Activated CD8-positive, alpha-beta memory T cell treated with anti-CD3 and anti-CD28 coated beads for 24 hours (primary cell): ENCODE data around the gene MTMR11.
"Not testable (repeated sequence)": the region's sequence is repeated elsewhere in the genome, so short reads cannot be mapped to it uniquely, and the experiment has no call there.

Experiments used
- DNase-seq: peaks from one replicate; pipeline ENCODE4 v3.0.0-alpha.2; 2020

The MTMR11 gene, protein sequence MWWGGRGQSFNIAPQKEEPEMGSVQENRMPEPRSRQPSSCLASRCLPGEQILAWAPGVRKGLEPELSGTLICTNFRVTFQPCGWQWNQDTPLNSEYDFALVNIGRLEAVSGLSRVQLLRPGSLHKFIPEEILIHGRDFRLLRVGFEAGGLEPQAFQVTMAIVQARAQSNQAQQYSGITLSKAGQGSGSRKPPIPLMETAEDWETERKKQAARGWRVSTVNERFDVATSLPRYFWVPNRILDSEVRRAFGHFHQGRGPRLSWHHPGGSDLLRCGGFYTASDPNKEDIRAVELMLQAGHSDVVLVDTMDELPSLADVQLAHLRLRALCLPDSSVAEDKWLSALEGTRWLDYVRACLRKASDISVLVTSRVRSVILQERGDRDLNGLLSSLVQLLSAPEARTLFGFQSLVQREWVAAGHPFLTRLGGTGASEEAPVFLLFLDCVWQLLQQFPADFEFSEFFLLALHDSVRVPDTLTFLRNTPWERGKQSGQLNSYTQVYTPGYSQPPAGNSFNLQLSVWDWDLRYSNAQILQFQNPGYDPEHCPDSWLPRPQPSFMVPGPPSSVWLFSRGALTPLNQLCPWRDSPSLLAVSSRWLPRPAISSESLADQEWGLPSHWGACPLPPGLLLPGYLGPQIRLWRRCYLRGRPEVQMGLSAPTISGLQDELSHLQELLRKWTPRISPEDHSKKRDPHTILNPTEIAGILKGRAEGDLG

DNA sequence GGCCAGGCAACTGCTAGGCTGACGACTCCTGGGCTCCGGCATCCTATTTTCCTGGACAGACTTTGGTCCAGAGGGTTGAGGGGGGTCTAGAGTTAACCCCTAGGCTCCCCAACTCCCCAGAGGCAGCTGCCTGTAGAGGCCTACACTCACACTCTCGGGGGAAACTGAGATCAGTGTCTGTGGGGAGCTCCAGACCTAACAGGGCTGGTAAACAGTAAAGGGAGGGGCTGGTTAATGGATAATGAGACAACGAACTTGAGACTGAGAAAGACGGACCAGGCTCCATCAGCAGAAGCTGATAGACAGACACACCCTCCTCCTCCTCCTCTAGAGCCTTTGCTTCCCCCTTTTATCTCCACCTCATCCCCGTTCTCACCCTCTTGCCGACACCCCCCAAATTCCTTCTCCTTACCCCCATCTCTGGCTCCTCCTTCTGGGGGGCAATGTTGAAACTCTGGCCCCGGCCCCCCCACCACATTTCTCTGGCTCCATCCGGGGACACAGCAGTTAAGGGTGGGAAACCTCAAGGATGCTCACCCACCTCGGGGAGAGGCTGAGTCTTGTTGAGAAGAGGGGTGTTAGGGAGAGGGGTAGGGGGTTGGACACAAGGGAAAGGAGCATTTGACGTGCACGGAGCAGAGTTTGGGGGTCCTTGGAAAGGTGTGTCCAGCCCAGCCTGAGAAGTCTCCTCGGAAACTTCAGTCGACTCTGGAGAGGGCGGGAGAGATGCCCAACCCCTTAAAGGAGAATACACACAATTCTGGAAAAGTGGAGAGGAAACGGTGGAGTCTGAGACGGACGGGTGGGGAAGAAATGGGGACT is at the start of gene MTMR11:
Gene MTMR11 (minus strand): TSS at position 710 of the 822 bp plus-strand sequence. CDS start 232 bp downstream, at position 478.
- DNase-seq: no peak

DNA sequence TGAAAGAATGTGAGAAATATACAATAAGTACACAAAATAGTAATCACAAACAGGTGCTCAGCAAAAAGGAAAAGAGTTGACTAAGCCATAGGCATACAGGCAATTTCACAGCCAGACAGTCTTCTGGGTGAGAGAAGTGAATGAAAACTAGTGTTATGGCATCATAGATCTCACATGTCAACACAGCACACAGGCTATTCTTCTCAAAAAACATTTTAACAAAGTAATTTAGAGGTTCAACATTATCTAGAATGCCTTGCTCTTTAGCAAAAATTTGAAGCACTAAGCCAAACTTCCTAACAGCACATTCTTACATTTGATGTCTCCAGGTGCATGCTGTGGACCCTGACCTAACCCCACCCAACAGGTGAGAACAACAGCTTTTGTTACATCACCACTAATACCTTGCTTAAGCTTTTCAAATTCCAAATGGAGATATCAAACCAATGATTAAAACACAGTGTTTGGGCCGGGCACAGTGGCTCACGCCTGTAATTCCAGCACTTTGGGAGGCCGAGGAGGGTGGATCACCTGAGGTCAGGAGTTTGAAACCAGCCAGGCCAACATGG is 43.4 kb upstream of the MTMR11 start:
- DNase-seq: no peak

DNA sequence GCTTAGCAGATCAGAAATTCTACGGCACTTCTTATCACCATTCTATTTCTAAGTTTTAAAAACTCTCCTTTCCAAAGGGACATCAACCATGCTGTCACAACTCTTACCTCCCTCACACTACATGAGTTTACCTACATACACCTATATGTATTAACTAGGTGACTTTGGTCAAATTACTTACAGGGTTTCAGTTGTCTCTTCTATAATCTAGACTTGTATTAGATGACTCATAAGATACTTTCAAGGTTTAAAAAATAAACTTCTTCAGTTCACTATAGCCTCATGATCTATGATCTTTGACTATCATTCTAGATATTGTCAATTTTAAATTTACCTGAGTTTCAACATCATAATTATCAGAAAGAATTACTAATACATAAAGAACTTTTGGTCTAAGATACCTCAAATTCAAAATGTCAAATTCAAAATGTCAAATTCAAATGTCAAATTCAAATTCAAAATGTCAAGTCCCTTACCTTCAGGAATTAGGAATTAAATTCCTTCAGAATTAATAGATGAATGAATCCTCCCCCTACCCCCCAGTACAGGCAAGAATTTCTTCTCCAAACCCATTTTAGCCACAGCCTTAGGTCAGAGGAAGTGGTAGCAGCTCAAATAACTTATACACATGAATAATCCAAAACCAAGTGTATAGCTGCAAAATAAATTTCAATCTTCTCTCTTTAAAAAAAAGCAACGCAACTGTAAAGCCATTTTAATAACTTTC is 42.7 kb upstream of the MTMR11 start:
- DNase-seq: no peak

DNA sequence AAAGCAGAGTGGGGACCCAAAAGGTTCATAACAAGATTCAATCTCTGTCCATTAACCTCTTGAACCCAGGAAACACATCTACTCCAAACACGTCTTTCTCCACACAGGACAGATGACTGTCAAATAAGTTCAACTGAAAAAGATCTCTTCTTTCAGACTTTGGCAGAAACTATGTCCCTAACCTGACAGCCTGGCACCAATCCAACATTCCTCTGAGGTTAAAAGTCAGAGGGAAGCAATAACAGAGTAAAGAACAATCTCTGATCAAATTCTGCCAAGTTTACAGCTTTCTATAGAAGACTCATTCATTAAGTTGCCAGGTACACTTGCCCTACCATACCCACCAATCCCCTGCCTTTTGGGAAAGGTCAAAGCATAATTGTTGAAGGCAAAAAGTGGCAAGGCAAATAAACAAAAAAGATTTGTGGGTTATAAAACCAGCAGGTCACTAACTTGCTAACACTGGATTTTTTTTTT is 41.9 kb upstream of the MTMR11 start:
- no peak for DNase-seq

DNA sequence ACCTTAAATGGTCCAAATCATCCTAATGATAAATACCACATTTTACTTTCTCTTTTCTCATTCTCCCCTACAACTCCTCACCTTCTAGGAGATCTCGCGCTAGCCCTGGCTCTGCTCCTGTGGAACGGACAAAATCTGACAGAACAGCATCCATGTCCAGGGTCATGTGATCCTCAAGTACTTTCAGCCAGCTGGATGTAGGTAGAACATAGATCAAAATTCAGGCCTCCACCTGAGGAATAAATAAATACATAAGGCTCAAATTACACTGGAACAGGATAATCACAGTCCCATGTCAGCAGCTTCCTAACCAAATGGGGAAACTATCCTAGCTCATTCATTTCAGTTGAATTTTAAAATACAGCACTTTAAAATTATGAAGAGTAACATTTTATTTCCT is 40.7 kb upstream of the MTMR11 start:
- DNase-seq: no peak

DNA sequence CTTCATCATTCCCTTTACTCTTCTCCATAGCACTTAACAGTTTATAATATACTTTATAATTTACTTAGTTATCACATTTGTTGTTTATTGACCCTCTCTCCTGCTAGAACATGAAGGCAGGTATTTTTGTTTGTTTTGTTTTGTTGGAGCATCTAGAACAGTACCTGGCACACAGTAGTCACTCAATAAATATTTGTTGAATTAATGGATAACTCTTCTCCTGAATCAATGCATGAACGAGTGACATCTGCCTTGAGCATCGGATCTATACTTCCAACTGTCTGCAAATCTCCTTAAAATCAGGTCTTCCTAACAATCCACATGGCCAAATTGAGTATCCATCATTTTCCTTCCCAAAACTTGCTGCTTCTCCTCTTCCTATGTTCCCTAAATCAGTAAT is 35.9 kb upstream of the MTMR11 start:
- no peak for DNase-seq

DNA sequence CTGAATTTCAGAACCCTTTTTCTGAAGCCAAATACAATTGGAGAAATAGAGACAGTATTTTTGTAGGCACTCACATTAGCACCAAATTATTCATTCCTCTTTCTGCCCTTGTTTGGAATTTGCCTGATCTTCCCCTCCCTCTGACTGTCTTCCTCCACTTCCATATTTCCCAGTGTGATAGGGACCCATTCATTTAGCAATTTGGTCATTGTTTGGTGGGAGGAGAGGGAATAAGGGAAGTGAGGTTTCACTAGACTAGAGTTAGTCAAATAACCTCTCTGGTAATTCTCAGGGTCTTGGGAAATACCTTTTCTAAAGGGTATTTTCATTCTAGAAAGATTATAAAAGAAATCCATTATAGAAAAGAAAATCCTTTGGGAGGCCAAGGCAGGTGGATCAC is 31.0 kb upstream of the MTMR11 start:
- no peak for DNase-seq

DNA sequence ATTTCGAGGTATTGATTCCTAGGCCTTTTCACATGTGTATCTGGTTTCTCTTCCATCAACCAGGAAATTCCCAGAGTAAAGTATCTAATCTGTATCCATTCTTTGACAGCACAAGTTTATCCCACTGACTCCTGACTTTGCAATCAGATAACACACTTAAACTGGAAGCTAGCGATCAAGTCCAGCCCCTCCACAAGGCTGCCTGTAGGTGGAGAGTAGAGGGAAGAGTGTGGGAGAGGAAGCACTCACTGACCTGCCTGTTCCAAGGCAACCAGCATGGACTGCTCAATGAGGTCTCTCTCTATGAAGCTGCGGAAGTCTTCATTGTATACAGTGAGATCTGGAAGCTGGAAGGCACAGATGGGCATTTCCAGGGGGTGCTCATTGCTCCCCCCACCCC is 30.4 kb upstream of the MTMR11 start:
- DNase-seq: no peak

DNA sequence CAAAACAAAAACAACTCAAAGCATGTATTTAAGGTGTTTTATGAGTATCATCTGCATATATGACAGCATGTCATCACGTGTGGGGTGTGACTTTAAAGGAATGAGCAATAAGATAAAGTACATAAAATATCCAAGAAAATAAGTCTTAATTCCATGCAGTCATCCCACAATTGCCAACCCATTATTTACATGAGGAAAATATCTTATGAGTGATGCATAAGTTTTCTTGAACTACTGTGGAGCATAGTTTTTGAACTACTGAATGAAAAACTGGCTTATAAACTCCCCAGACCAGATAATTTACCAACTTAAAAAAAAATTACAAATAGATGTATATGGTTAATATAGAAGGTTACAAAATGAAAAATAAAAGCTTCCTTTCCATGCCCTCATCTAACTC is 29.7 kb upstream of the MTMR11 start:
- DNase-seq: no peak

DNA sequence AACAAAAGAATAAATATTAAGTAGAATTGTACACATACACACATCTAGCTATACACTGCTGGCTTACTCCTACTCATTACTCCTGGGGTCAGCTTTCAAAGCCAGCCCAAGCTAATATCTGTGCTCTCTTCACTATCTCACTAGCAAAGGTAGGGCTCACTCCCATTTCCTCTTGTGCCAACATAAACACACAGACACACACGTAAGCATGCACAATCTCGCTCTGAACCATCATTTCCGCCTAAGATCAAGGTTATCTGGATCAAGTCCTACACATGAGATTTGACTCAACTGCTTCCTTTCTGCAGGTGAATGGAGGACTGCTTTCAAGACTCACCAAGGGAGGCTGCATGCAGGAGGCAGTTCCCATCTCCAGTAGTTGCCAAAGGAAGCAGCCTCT is 28.8 kb upstream of the MTMR11 start:
- DNase-seq: no peak

DNA sequence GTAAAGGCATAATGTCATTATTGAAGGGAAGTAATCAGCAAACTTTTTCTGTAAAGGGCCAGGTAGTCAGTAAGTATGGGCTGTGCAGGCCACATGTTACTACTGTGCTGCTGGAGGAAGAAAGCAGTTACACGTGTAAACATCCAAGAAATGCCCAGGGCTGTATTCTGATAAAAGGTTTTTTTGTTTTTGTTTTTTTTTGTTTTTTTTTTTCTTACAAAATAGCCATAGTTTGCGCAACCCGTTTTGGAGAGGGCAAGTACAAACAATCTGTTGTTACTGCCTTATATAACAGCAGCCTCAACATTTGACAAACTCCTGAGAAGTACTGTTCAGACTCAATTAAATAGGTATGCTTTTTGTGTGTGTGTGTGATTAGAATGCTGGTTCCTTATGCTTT is 26.7 kb upstream of the MTMR11 start:
- DNase-seq: no peak

DNA sequence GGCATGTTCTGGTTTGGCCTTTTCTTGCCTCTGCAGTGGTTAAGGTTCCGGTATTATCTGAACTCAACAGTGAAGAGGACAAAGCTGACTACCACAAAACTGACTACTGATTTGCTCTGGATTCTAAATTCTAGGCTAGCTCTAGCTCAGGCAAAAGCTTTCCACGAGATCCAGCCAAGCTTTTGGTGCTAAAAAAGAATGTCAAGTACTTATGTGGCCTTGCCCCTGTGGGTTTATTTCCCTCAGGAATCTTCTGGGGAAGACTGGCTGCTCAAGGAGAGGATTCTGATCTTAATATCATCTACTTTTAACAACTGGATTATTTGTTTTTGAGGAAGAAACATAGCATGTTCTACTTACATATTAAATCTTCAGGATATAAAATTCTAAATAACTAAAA is 26.1 kb upstream of the MTMR11 start:
- DNase-seq: no peak

DNA sequence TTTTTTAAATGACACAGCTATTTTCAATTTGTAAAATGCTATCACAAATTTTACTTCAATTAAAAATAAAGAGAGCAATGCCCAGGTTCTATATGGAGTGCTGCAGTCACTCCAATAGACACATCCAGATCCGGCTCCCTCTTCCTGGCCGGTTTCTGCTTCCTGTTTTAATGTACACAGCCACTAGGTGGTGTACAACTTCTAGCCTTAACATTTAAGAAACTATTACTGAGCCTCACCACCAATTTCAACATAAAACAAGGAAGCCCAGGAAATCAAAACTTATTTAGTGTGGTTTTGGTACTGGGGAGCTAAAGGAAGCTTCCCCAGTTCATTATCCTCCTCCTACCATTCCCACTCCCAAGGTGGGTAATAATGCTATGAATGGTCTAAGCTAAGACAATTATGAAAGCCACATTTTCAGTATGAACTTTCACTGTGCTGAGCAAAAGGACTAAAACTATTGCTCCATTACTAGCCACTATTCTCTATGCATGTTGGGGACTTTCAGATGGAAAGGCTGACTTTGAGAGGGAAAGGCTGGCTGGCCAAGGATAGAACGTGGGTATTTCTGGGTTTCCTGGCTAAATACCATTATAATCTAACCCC is 25.5 kb upstream of the MTMR11 start:
- no peak for DNase-seq

DNA sequence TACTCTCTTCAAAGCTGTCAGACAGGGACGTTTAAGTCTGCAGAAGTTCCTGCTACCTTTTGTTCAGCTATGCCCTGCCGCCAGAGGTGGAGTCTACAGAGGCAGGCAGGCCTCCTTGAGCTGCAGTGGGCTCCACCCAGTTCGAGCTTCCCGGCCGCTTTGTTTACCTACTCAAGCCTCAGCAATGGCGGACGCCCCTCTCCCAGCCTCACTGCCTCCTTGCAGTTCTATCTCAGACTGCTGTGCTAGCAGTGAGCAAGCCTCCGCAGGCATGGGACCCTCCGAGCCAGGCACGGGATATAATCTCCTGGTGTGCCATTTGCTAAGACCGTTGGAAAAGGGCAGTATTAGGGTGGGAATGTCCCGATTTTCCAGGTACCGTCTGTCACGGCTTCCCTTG is 20.9 kb upstream of the MTMR11 start:
- not testable (repeated sequence) for DNase-seq

DNA sequence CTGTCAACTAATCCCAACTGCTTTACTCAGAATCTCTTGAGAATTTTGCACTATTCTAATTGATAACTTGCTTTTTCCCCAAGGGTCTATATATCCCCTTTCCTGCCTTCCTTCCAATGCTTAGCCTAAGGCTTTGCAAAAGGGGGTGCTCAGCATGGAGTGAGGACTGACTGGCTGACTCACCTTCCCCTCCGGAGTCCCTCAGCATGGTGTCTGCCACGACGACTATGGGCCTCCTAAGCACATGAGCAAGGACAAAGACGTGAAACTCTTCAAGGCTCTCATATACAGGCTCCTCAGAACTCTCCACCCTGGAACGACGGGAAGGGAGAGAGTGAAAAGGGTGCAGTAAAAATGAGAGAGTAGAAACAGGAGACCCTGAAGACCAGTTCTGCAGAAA is 13.2 kb upstream of the MTMR11 start:
- DNase-seq: no peak

DNA sequence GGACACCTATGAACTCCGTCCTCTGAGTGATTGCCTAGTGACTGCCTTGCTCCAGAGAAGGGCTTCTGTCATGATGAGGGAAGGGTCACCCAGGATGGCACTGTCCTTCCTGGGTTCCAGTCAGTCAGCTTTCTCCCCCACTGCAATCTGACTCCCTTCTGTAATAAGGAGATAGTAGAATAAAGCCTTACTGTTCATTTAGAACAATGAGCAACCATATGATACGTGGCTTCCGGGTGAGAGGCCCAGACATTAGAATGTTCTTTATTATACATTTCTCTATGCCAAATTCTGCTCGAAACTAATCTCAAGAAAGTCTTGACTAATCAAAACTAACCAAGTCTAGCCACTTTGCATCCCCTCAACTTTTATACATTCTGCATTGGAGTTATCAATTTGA is 8.5 kb upstream of the MTMR11 start:
- no peak for DNase-seq

DNA sequence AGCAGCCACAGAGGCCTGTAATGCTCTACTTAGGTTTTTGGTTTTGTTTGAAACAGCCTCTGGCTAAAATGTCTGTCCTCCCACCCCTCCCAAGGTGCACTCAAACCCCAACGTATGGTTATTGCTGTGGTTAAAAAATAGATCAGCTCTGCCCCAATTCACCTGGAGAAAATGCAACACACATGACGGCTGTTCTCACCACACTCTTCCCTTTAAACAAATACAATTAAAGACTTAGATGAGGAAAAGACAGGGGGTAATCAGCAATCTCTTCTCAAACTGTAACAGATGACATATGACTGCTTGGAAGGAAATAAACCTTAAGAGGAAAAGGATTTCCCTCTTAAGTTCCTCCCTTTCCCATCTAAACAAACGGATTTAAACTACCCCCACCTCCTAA is 6.2 kb upstream of the MTMR11 start:
- DNase-seq: no peak

DNA sequence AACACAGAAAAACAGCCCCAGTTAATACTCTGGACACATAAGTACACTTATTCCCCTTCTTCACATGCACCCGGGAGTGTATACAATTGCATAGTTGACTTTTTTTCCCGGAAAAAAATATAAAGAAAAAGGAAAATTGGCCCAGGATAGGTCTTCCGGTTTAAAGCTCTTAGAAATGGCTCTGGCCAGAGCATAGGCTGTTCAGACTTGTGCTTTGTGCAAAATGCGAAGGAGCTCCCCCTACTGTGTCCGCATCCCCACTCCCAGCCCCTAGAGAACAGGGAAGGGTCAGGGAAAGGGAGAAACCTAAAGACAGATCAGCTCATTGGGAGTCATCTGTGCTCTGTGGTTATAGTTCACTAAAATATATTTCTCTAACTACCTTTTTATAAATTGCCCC is 5.5 kb upstream of the MTMR11 start:
- no peak for DNase-seq

DNA sequence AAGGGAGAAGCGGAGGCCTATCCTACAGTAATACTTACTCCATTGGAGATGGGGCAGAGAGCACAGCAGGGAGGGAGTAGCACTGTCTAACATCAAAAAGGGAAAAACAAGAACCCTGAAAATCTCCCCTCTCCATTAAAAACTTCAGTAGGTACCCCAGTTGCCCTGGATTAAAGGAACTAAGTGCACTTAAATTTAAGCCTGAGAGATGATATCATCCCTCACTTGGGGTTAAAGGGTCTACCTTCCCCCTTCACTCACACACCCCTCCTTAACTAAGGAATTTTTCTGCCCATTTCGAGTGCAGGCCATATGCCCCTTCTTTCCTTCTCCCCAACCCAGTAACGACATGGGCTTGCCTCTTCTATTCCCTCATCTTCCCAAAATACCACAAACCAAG is 3.7 kb upstream of the MTMR11 start:
- no peak for DNase-seq

DNA sequence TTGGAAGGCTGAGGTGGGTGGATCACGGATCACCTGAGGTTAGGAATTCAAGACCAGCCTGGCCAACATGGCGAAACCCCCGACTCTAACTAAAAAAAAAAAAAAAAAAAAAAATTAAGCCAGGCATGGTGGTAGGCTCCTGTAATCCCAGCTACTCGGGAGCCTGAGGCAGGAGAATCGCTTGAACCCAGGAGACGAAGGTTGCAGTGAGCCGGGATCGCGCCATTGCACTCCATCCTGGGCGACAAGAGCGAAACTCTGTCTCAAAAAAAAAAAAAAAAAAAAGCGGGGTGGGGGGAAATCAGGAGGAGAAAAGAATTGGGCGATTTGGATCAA is 2.0 kb upstream of the MTMR11 start:
- not testable (repeated sequence) for DNase-seq

DNA sequence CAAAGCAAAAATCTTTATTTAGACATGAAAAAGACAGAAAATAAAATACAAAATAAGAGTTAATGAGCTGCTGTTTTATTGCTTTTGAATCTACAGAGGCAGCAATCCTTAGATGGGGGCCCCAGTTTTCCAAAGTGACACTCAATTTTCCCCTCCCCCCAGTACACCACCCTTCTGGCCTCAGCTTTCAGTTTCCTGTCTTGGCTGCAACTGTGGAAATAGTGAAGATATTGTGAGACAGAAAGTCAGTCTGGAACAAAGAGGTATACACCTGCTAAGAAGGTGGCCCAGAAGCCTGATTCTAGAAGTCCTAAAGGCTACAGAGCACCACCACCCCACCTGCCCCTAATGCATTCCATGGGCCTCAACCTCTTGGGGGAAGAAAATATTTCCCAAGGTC is 1.1 kb upstream of the MTMR11 start:
- DNase-seq: no peak
